ENCODE results near the gene HPSE2. TPM values are rescaled to one million over a fixed set of nuclear protein-coding genes. Genes with fewer than 3 reads are reported as not detected.

HPSE2 gene
- total RNA-seq, 4 donors from 2014 or later = 0.57 to 3.6 (median 1.5) TPM

DNA sequence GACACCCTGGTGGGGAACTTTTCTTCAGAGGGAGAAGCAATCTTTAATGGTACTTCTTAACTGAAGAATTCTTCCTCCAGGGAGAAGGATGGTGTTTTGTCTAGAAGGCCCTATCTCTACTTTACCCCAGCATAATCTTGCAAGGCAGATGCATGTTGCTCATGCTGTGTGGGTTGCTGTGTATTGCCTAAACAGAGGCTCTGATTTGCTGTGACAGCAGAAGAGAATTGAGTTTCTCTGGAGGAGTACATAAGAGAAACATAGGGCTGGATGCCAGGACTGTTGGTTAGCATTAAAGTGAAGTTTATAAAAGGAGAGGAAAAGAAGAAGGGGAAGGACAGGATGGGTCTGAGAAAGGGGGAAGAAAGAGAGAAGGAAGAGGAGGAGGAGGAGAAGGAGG lies 540.8 kb downstream of the HPSE2 start:
- TF ChIP-seq POLR2A (IDR thresholded peaks at IDR 0.05) = no peak
- TF ChIP-seq, protein P1, sequence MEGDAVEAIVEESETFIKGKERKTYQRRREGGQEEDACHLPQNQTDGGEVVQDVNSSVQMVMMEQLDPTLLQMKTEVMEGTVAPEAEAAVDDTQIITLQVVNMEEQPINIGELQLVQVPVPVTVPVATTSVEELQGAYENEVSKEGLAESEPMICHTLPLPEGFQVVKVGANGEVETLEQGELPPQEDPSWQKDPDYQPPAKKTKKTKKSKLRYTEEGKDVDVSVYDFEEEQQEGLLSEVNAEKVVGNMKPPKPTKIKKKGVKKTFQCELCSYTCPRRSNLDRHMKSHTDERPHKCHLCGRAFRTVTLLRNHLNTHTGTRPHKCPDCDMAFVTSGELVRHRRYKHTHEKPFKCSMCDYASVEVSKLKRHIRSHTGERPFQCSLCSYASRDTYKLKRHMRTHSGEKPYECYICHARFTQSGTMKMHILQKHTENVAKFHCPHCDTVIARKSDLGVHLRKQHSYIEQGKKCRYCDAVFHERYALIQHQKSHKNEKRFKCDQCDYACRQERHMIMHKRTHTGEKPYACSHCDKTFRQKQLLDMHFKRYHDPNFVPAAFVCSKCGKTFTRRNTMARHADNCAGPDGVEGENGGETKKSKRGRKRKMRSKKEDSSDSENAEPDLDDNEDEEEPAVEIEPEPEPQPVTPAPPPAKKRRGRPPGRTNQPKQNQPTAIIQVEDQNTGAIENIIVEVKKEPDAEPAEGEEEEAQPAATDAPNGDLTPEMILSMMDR (IDR thresholded peaks at IDR 0.05) = no peak
- no peak for DNase-seq (ENCODE audit: low spot score in 2 of 2)

DNA sequence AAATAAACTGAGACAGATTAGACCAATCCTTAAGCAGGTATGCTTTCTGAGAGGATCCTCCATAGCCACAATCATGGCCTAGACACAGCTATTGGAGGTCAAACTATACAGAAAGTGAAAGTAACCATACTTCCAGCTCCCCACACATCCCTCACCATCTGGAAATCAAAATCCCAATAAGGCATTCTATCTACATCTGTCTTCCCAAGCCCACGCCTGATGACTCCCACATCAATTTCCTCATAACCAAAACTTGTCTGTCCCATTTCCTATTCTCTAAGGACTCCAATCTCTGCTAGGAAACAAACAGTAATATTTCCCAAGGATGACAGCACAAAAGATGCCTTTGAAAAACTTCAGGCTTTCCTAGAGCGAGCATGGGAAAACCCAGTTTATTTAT lies 541.6 kb downstream of the HPSE2 start:
- DNase-seq (ENCODE audit: low spot score in 2 of 2) = no peak
- intact Hi-C loops (cut with DNase I; ENCODE audit: low total_unique reads) = no loop called here
- TF ChIP-seq POLR2A (IDR thresholded peaks at IDR 0.05) = no peak
- TF ChIP-seq, protein P1 (IDR thresholded peaks at IDR 0.05) = no peak
- WGBS, 2 donors = 58 to 67% methylated on average over 2 of the region's 2 CpGs
- H3K4me3 ChIP-seq (ENCODE audit: low read depth, poor library complexity, severe bottlenecking) = no peak overlapping the region

More for the DNA sequence above, 540.8 kb downstream of the HPSE2 start:
- H3K4me3 ChIP-seq (ENCODE audit: low read depth, poor library complexity, severe bottlenecking) = no peak overlapping the region
- intact Hi-C loops (cut with DNase I; ENCODE audit: low total_unique reads) = no loop called here

DNA sequence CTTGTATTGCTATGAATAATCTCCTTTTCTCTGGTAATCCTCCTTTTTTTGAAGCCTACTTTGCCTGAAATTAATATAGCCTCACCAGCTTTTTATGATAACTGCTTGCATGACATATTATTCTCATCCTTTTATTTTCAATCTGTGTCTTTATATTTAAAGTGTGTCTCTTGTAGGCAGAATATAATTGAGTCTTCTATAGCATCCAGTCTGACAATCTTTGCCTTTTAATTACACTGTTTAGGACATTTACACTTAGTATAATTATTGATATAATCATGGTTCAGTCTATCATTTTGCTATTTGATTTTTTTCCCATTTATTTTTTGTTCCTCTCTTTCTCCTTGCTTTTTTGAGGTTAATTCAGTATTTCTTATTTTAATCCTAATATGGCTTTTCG lies 548.0 kb downstream of the HPSE2 start:
- H3K4me3 ChIP-seq (ENCODE audit: low read depth, poor library complexity, severe bottlenecking) = no peak overlapping the region
- intact Hi-C loops (cut with DNase I; ENCODE audit: low total_unique reads) = no loop called here
- no peak for DNase-seq (ENCODE audit: low spot score in 2 of 2)
- 87 to 94% methylated on average over 1 of the region's 1 CpG for WGBS, 2 donors
- TF ChIP-seq, protein P1 (IDR thresholded peaks at IDR 0.05) = no peak
- TF ChIP-seq POLR2A (IDR thresholded peaks at IDR 0.05) = no peak

DNA sequence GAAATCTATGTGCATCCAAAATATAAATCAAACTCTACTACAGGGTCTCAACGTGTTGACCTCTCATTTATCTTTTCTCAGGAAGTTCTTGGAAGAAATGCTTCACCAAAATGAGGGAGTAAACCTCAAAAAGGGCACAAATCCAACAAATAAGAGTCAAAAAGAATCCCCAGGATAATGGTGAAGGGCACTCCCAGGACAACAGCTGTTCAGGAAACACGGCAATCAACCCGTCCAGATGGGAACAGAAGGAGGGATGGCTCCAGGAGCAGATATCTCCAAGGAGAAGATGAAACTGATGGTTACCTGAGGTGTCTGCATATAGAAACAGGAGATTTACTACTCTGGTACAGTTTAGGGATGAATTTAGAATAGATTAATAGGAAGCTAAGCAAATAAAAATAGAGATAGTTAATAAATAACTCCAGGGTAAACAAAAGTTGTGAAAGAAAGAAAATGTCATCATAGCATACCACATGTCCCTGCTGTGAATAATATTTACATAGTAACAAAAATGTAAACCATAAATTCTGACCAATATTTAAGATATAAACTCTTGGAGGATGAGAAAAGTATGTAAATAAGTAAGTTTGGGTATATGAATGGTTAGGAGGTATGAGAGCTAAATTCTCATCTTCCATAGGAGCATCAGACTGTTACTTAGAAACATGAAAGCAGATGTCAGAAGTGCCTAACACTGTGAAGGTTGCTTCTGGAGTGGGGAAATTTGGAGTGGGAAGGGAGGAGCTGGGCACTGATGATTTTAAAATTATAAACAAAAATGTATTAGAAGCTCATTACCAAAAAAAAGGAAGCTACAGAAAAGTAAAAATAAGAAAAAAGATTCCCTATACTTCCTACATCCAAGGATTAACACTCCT lies 551.4 kb downstream of the HPSE2 start:
- no peak for TF ChIP-seq POLR2A (IDR thresholded peaks at IDR 0.05)
- TF ChIP-seq, protein P1 (IDR thresholded peaks at IDR 0.05) = no peak
- intact Hi-C loops (cut with DNase I; ENCODE audit: low total_unique reads) = no loop called here
- 16 to 19% methylated on average over 3 of the region's 3 CpGs for WGBS, 2 donors
- no peak for DNase-seq (ENCODE audit: low spot score in 2 of 2)
- no peak overlapping the region for H3K4me3 ChIP-seq (ENCODE audit: low read depth, poor library complexity, severe bottlenecking)

DNA sequence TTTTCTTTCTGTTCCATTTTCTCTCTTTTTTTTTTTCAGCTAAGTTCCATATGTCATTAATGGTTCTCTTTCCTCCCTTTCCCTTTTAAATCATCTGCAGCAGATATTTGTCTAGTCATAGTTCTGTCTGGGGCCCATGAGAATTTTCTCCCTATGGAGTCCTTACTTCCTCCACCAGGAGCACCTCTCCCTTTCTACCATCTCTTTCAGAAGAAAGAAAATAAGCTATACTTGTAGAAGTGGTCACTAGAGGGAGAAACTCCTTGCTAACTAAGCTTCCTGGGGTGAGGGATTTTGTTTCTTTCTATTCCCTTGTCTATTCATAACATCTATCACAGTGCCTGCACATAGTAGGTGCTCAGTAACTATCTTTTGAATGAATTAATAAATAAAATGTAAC lies 558.8 kb downstream of the HPSE2 start:
- H3K4me3 ChIP-seq (ENCODE audit: low read depth, poor library complexity, severe bottlenecking) = no peak overlapping the region
- TF ChIP-seq POLR2A (IDR thresholded peaks at IDR 0.05) = no peak
- TF ChIP-seq, protein P1 (IDR thresholded peaks at IDR 0.05) = no peak
- no peak for DNase-seq (ENCODE audit: low spot score in 2 of 2)
- intact Hi-C loops (cut with DNase I; ENCODE audit: low total_unique reads) = no loop called here

DNA sequence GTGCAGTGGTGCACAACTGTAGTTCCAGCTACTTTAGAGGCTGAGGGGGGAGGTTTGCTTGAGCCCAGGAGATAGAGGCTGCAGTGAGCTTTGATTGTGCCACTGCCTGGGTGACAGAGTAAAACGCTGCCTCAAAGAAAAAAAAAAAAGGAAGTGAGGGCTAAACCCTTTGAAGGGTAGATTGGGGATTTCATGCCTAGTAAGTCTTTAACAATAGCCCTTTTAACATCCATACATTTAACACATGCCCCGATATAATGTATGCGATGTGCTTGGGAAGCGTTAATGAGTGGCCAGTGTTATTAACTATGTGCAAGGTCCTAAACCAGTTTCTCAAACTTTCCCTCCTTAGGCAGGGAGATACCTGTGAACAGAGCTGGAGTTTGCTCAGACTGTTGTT lies 559.8 kb downstream of the HPSE2 start:
- no peak for TF ChIP-seq POLR2A (IDR thresholded peaks at IDR 0.05)
- TF ChIP-seq, protein P1 (IDR thresholded peaks at IDR 0.05) = no peak
- DNase-seq (ENCODE audit: low spot score in 2 of 2) = no peak
- no peak overlapping the region for H3K4me3 ChIP-seq (ENCODE audit: low read depth, poor library complexity, severe bottlenecking)
- 79 to 84% methylated on average over 4 of the region's 4 CpGs for WGBS, 2 donors
- intact Hi-C loops (cut with DNase I; ENCODE audit: low total_unique reads) = no loop called here
